ENCODE results near the gene MYEF2.

MYEF2 gene

DNA sequence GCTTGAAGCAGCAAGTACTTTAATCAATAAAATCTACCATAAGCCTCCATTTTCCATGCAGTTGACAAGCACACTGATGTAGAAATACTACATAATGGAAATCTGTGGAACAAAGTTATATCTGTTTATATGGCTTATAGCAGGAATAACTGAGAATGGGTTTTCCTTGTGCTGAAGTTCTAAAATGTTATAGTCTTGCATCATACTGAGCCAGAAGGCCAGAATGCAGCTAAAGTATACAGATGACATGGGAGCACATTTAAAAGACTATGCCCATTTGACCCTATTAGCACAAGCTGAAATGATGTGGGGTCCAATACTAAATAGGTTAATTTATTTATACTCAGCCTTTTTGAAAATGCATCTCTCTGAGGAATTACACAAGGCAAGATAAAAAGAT, 32.2 kb downstream of the MYEF2 start:
- DNase-seq: no peak

DNA sequence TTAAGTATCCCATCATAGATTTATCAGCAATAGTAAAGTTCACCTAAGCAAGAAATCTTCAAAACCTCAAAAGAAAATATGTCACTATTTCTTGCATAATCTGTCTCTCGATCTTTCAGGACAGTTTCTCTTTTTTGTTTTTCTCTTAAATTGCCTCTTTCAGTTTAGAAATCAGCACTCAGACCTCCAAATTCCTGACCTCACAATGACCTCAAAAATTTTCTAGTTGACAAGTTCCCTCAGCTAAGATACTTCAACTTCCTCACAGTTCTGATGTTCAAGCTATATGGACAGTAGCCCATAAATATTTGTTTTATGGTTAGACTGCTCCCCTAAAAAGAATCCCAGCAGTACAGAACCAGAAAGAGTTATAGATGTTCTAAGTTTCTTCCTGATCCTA, 33.2 kb downstream of the MYEF2 start:
- no peak for DNase-seq

DNA sequence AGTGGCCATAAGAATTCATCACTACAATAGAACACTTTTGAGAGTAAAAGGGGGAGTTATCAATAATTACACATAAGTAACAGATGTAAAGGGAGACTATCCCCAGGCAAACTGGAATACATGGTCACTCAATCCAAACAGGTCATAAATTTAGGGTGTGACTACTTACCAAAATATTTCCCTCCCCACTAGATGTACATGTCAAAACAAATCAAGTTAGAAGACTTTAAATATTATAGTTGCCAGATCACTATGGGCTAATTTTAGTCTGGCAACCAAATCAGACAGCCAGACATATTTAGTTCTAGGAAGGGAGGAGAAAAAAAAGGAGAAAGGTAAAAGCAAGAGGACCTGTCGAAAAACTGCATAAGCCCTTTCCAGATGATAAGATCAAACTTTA, 34.2 kb downstream of the MYEF2 start:
- no peak for DNase-seq

DNA sequence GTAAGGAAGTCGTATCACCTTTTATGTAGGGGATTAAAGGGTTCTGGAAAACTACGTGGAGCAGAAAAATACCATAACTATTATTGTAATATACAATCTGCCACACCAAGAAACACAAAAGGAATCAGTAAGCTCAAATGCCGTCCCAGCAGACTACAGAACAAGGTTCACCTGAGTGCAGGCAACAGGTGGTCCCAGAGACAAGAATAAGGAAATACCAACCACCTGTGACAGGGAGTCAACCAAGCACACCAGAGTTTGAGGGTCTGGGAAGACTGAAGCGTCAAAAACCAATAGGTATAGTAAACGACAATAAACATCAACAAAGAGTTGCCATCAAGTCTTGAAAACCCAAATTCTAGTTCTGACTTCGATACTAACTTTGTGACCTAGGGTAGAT, 45.2 kb downstream of the MYEF2 start:
- no peak for DNase-seq

DNA sequence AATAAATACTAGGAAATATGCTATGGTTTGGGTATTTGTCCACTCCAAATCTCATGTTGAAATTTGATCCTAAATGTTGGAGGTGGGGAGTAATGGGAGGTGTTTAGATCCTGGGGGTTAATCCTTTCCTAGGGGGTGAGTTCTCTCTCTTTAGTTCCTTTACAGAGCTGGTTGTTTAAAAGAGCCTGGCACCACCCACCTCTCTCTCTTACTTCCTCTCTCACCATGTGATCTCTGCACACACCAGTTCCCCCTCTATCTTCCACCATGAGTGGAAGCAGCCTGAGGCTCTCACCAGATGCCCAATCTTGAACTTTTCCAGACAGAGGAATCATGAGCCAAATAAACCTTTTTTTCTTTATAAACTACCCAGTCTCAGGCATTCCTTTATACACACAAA, 46.8 kb downstream of the MYEF2 start:
- DNase-seq: no peak

DNA sequence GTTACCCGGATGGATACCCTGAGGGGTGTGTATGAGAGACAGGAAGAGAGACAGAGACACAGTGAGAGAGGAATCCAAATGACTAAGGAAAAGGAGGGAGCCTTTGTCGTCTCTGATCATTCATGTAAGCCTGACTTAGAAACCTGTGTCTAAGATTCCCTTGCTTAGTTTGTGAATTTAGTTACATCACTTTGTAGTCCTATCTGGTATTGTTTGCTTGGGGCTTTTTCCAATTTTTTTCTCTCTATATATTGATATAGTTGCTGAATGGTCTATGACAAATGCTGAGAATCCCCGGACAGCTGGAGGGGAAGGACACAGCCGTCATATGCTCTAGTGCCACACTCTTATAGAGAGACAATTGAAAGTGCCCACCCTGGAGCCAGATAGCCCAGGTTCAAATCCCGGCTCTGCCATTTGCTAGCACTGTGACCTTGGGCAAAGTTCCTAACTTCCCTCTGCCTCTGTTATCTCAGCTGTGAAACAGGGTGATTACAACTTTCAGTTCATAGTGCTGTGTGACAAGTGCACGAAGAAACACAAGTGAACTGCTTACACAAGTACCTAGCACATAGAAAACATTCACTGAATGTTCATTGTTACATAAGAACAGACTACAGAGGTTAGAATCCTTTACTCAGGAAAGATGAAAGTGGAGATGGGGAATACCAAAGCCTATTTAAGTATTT, 51.3 kb downstream of the MYEF2 start:
- DNase-seq: no peak

DNA sequence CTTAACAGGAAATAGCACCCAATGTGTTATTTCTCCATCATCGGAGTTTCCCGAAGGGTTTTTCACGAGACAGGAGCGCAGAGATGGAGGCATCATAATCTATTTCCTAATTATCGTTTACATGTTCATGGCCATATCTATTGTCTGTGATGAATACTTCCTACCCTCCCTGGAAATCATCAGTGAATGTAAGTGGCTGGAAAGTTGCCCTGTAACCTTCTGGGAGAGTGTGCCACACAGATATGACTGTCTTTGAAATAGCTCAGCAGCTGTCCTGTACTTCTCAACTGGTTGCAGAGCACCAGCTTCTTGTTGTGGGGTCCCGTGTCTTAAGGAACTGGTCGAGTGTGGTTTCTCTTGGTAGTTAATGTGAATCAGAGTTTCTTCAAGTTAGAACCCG, 56.2 kb downstream of the MYEF2 start:
- no peak for DNase-seq

DNA sequence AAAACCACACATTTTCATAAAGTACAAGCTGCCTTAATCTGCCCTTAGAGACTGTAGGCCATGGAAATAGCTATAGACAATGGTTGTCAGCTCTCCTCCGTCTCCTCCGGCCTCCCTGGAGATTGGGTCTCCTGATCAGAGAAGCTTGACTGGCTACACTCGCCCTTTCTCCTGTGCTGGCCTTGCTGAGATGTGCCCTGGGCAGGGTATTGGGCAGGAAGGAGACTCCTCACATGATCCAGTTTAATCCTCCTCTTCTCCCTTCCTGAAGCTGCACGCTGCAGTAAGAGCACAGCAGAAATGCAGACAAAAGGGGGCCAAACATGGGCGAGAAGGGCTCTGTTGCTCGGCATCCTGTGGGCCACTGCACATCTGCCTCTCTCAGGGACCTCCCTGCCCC, 57.4 kb downstream of the MYEF2 start, which contains the start of gene SLC24A5:
Gene SLC24A5, plus strand, starts transcription at position 246 of the 400 bp plus-strand sequence. Its CDS starts 55 bp downstream, at position 301.
- DNase-seq: no peak

DNA sequence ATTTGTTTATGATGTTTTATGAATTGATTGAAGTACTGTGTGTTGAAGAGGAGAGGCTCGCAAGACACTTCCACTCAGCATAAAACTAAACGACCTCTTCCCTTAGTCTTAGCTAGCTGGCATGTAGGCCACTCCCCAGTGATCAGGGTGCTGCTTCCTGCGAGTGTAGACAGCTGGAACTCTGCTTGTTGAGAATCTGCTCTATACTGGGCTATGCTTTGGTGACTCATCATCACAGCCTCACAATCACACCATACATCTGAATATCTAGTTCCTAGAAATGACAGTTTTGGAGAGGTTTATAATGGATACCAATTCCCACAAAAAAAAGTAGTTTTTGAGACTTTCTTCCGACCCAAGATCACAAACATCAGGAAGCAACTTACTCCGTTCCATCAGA, 58.8 kb downstream of the MYEF2 start:
- no peak for DNase-seq

DNA sequence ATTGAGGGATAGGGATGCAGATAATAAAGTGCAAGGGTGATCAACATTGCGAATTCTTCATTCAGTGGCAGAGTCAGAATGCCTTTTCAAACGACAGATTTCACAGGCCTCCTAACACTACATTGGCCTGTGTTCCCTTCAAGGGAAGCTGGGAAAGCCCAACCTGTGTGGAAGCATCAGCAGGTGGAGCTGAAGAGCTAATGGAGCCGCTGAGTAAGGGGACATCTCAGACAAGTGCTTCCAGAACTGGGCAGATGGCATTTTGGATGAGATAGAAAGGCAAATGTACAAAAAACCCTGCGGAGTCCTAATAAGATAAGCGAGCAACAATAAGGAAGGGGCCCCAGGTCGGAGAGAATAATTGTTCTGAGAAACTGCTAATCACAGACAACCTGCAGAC, 65.9 kb downstream of the MYEF2 start:
- no peak for DNase-seq

DNA sequence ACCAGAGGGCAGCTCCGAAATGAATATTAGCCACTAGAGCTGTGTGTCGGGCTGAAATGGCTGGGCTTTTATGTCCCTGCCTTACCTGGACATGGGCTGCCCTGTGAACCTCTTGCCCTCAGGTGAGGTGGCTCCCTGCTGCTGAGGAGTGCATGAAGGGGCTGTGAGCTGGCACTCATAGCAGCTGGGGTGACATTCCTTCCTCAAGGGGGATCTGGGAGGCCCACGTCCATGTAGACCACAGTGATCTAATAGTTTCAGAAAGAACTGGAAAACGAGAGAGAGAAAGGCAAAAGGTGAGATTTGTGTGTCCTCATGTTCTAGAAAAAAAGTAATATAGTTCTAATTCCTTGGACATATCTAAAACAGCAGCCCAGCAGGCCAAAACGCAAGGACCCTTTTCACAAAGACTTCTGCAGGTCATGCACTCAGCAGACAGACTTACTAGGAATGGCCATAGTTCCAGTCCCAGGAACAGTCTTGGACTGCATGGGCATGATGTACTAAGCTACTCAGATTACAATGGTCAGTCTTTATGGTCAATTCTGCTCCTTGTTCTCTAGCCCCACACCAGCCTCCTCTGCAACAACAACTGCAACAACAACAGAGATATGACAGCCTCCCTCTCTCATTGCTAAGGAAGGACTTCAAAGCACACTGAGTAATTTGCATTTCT, 68.1 kb downstream of the MYEF2 start:
- DNase-seq: no peak

DNA sequence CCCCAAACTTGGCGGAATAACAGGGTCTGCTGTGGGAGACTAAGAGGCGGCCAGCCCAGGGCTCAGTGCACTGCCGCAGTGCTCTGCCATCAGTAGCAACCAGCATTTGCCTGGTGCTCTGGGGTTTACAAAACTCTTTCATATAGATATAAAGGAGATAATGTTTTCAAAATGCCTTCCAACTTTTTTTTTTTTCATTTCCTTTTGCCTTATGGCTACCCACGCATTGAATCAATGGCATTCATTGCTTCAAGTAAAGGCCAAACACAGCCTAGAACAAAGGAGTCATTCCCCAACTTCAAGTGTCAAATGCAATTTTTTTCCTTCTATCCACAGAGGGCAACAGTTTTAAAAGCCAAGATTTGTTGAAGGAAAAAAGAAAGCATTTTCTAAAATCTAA, 68.9 kb downstream of the MYEF2 start:
- DNase-seq: no peak

DNA sequence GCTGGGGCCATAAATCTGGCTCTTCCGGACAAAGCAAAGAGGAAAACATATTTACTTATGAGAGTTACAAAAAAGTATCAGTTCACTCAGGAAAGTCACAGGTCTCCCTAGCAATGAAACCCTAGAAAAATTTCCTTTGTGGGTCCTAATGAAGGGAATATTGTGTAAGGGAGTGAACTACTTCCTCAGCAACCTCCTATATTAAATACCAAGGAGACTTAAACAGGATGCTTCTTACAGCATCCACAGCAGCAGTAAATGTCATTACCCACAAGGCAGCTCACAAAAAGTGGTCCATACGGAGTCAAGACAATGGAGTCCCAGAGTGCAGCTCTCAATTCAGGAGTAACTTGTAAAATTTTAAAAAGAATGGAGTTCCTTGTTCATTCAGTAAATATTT, 72.2 kb downstream of the MYEF2 start:
- DNase-seq: no peak

DNA sequence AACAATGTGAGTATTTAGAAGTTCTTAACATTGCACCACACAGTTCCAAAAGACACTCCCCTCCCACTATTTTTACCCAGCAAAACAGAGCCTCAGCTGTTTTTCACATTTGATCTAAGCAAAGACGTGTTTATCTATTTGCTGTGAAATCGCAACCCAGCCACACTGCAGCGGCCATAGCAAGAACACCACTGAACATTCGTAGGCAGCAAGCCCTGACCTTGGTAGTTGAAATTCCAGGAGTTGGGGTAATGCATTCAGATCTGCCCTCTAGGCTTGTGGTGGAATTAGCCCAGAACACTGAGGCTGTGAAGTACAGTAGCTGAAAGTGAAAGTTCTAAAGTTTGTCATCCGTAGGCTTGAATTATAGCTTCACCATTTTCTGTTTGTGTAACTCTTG, 74.4 kb downstream of the MYEF2 start:
- DNase-seq: no peak

DNA sequence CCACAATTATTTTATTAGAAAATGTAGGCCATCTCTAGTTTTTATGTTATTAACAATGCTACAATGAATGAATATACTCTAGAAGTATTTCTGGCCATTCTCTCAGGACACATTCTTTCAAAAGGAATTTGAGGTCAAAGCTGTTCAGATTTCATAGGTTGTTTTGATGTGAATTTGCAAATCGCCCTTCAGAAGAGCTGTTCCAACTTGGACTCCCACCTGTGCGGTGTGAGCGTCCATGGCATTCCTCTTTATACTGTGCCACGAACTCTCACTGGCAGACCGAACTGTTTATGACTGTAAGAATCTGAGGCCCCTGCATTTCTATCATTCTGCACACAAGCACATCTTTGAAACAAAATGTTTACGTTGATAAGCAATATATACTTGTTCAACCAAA, 75.9 kb downstream of the MYEF2 start:
- DNase-seq: no peak

DNA sequence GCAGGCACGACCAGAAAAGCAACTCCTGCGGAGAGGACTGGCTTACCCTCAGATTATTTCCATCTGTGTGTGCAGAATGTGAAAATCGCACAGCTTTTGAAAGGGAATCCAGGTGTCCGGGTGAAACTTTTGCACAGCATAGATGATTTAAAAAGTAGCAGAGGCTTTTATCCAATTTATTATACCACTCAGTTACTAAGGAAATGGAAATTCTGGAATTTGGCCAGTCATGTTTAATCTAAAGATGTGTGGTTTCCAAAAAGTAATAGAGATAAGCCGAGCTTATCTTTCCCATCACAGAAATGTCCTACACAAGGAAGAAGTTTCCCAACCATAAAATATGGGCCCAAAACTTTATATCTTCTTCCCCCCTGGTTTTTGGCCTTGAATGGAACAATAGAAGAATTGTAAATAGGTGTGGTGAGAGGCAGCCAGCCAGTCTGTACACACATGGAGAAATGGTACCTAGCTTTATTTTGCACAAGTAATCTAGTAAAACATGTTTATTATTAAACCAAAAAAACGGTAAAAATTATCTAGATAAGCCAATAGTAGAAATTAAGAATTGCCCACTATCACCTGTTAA, 76.6 kb downstream of the MYEF2 start:
- no peak for DNase-seq

DNA sequence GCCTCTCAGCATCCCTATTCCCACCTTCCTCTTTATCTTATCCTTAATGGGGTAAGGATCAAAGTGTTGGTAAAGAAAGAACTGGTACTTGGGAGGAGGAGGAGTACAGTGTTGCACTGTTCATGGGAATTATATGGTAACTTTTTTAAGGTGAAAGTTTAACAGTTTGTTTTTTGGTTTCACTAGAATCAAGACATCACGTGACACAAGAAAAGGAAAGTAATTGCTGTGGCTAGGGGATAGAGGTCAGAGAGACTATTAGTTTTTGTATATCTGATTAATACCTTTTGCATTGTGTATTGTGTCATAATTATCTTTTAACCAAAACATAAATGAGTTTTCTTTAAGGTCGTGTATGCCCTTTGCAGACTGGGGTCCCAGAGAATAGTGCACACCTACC, 80.8 kb downstream of the MYEF2 start:
- no peak for DNase-seq

DNA sequence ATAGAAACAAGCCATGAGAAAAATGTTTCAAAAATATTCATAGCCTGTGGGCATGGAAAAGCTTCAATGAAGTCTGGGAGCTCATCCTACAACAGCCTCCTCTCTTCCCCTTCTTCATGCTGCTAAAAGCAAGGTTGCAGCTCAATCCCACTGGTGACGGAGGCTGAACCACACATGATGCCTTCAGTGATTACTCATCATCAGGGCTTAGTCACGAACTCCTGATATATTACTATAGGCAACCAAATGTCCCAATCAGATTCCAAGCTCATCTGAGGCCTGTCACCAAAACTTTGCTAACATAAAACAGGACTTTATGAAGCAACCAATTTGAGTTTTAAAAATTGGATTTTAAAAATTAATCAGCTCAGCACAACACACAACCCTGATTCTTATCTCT, 81.3 kb downstream of the MYEF2 start:
- no peak for DNase-seq

DNA sequence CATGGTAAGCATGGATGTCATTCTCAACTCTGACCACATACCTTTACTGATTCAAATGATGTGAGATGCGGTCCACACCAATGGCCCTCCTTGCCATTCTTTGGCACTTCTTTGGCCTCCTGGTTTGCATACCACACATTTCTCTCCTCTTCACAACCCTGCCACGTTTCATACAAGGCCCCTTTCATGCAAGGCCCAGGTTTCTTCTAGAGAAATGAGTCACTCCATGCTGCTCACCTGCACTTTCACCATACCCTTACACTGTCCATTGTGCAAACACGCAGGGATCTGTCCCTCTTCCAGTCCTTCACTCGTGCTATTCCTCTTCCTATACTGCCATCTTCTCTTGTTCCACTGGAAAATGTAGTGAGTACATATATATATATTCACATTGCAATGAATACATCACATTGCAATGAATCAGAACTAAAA, 81.7 kb downstream of the MYEF2 start:
- DNase-seq: no peak

DNA sequence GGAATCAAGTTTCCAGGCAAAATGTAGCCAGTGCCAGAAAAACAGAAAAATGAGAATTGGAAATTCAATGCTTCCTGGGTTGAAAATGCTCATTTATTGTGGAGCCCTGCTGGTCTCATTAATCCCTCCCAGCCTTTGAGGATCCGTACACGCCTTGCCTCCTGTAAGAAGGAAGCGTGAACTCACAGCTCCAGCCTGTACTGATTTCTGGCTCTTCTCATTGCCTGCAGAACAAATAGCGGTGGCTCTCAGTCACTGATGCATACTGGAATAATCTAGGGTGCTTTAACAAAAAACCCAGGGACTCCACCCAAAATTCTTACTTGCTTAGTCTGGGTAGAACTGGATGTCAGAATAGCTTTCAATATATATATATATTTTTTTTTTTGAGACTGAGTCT, 86.6 kb downstream of the MYEF2 start:
- DNase-seq: no peak

DNA sequence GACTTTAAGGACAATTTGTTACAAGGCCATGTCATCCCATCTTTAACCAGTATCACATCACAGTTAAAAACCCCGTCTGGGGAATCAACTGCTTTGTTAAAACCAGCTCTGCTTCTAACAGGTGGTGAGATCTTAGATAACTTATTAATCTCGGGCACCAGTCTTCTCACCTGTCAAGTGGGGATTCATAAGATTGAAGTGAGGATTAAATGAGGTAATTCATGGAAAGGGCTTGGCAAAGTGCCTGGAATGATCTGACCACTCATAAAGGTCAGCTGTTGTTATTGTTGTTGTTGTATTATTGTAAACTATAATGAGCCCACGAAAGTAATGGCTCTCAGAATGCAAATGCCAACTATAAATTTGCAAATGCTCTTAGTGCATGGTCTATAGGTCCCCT, 87.4 kb downstream of the MYEF2 start:
- DNase-seq: no peak

DNA sequence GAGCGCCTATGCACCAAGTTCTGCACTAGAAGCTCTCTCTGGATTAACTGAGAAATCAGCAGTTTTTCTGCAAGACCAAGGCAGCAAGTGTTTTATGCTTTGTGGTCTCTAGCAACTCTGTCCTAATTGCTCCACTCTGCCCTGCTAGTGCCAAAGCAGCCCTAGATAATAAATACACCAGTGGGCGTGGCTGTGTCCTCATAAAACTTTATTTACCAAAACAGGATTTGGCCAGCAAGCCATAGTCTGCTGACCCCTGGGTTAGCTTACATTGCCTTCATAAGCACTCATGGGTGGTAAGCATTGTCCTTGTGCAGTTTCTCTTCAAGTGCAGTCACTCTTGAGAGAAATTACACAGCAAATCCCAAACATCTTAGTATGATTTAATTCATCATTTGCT, 88.0 kb downstream of the MYEF2 start:
- DNase-seq: no peak

DNA sequence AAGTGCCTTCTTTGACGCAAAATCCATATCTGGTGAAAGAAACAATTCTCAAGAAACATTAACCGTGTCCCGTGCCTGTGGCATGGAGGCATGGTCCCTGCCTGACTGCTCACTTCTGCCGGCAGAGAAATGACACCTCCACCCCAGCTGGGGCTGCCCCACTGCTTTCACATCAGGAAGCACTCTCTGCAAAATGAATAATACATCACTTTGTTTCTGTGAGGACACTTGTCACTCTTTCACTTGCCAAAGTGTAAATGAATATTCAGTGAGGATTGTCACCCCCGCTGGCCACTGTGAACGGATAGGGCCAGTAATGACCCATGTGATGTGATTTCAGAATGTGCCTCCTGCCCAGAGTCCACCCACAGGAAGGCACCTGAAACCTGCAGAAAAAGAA, 88.4 kb downstream of the MYEF2 start:
- DNase-seq: no peak

DNA sequence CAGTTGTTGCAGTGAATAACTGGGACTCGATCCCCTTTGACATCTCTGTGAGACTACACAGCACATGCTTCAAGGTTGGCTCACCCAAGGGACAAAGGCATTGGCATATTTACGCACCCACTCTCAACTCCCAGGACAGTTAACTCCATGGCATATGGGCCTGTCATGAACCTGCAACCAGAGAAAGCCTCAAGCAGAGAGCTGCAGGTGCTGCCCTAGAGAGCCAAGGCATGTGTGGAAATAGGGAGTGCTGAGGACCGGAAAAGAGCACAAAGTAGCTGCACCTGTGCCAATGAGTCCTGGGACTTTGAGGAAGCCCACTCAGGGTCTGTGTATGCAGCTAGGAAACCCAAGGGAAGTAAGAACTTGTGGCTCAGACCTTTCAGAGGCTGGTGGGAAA, 90.3 kb downstream of the MYEF2 start:
- no peak for DNase-seq

DNA sequence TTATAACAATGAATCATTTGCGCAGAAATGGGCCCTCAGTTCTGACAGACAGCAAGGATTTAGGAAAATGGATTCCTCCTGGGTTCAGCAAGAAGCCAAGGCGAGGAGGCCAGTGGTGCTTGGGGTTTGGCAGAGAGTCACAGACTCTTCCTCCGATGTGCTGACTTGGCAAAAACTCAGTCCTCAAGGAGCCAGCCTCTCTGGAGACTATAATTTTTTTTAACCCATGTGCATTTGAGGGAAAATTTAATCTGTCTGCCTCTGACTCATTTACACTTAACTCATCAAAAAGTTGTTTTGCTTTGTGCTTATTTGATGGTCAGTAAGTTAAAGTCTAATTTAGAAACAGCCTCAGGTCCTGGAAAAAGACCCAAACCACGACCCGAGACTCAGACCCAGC, 91.5 kb downstream of the MYEF2 start:
- DNase-seq: no peak

Measured in effector CD4-positive, alpha-beta T cell (primary cell).